NK-92 (cell line): ENCODE results near the gene BEAN1.
"Not testable (repeated sequence)": the region's sequence is repeated elsewhere in the genome, so short reads cannot be mapped to it uniquely, and the experiment has no call there.

Experiments
- DNase-seq: peaks from one replicate; lab custom pipeline; 2025; ENCODE audit not compliant: unreplicated experiment; lab: John Stamatoyannopoulos, UW

Gene BEAN1

DNA sequence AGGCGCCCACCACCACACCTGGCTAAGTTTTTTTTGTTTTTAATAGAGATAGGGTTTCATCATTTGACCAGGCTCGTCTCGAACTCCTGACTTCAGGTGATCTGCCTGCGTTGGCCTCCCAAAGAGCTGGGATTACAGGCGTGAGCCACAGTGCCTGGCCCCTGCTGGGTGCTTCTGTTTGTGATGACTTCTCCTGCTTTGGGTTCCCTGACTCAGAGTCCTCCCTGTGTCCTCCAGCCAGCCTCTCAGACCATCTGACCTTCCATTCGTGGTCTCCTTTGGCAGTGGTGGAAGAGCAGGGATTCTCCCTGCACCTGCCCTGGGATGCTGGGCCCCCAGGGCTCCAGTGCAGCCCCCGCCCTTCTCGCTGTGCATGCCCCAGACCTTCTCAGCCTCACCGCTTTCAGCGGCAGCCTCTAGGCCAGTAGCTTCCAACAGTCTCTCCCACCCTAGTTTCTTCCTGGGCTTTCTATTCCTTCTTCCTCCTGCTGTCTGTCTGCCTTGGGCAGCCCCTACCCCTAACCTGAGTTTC is 13.2 kb downstream of the BEAN1 start:
- DNase-seq = no peak

DNA sequence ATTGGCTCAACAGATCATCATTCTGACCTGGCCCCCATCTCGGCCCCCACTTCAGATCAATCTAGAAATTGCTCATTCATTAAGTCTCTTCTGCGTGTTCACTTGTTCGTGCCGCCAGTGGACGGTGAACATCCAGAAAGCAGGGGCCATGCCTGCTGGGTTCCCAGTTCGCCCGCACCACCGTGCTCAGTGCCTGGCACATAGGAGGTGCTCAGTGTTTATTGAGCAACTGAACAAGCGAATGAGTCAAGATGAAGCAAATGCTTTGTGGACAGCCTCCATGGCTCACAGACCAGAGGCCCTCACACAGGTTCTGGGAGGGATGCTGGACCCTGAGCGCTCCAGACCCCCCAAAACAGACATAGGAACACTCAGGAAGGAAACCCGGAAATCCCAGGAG is 13.9 kb downstream of the BEAN1 start:
- DNase-seq = no peak

DNA sequence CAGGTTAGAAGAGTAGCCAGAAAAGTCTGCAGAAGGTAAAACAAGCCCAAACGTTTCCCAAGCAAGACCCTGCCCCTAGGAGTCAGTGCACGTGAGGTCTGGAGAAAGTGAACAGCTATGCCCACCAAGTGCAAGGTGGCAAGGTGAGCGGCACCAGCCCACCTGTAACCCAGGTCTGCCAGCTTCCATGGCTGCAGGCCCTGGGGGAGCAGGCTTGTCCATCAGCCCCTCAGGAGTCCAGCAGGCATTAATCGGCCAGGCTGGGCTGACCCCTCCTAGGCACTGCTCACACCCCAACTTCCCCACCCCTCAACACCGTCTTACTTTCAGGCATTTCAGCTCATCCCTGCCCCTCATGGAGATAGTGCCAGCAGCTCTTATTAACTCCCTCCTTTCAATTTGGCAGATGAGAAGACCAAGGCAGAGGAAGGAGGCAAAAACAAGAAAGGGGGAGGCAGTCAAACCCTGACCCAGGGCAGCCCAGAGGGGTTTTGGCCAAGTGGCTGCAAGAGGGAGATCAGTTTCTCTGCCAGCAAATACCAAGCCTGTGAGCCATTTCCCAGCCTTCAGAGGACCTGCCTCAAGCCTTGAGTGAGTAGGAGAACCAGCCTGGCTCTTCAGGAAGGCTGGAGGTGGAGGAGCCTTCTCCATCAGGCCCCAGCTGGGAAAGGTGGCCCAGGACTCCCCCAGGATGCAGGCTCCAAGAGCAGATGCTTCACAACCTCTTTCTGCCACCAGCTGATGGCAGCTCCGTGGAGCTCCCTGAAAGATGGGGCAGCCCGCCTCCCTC is 14.7 kb downstream of the BEAN1 start:
- no peak for DNase-seq

DNA sequence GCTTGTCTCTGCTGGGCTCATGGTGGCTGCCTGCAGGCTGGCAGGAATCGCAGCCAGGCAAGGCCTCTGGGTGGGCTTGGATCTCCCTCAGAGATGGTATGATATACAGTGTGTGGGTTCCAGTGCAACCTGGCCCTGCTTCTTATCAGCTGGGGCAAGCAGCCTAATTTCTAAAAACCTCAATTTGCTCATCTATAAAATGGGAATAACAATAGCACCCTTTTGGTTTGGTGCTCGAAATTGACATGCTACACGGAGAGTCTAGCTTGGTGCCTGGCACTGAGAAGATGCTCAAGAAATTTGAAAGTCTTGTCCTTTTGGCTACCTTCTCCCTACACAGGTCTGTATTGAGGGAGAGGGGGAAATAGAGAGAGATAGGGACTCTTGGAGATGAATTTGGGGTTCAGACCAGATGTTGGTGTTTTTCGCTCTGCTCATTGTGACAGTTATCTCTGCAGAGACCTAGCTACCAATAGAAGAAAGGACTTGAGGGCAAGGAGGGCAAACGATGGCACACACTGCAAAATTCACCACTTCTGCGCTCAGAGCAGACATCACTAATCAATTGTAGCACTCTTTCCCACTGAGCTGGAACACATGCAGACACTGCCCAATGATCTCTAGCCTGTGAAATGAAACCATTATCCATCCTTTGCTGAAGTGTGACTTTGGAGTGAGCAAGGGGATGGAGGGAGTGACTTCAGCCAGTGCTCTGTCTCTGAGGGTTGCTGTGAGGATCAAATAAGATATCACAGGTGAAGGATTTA is 15.6 kb downstream of the BEAN1 start:
- no peak for DNase-seq

DNA sequence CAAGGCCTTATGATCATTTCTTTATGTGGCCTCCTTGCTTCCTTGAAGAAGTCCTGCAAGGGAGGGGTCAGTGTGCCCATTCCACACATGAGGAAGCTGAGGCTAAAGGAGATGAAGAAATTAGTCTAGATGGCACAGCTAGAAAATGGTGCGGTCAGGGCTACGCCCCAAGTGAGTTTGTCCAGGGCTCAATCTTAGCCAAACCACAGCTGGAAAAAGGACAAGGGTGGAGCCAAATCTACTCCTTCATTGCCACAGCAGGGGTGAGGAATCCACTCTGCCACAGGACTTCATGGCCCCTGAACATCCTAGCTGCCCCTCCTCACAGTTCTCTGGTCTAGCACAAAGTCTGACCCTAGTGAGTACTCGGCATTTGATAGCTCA is 16.2 kb downstream of the BEAN1 start:
- no peak for DNase-seq

DNA sequence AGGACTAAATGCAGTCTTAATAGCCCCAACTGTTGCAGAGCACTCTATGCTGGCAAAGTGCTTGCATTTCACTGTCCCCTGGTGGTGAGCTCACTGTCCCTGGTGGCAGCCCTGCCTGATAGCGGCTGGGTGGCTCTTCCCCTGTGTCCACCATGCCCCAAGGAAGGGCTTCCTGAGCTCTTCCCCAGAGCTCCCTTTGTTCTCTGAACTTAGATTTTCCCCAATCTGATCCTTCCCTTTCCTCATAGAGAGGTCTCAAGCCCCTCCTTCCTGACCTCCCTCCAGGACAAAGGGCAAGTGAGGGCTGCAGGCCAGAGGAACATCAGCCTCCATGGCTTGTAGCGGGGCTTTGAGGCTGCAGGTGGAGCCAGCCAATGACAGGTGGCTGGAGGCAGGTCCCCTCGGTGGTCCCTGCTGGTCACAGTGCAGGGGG is 17.0 kb downstream of the BEAN1 start:
- DNase-seq = no peak

GRCh38 chr16:66446737-66447136 is 19.6 kb downstream of the BEAN1 start:
- no peak for DNase-seq

DNA sequence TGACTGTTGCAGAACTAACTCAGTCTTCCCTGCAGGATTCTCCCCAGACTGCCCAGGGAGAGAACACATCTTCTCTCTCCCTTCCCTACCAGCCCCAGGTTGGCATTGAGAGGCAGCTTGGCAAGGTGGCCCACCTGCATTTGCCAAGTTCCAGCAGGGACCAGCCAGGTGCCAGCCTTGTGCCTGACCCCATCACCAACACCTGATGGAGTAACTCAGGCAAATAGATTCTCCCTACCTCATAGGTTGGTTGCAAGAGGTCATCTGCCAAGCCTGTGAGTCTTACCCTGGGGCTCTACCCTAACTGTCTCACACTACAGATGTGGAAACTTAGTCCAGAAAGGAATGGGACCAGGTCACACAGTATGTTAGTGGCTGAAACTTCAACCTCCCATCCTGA is 20.4 kb downstream of the BEAN1 start:
- no peak for DNase-seq

DNA sequence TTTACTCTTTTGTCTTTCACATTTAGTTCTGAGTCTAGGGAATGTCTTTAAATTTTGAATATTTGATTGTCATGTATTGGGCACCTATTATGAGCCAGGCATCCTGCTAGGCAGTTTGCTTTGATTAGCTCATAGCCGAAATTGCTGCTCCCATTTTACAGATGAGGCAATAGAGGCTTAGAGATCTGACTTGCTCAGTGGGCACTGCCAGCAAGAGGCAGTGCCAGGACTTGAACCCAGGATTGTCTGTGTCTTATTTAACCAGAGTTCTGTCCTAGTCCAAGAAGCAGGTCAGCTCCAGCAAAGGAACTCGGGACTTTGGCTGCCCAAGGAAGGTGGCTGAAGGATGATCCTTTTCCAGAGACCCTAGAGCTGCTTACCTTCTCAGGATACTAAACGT is 24.5 kb downstream of the BEAN1 start:
- DNase-seq = no peak

GRCh38 chr16:66453230-66453629 is 26.1 kb downstream of the BEAN1 start:
- not testable (repeated sequence) for DNase-seq

DNA sequence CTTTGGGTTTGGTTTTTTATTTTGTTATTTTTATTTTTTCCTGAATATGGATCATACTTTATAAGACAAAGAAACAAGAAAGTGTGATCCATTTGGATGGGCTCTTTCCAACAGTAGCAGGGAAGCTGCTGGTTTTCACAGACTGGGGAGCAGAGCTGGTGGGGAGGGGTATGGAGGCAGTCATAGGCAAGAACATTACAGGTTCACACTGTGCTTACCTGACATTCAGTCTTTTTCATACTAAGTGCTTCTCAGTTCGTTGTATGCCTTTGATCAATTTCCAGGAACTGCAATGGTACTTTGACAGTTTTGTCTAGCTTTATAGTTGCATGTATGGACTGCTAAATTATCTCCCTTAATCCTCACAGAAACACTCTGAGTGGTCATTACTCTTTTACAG is 27.7 kb downstream of the BEAN1 start:
- DNase-seq = no peak

GRCh38 chr16:66455970-66456369 is 28.9 kb downstream of the BEAN1 start:
- DNase-seq = no peak

- DNase-seq = no peak
Measured at GRCh38 chr16:66457888-66458287, 30.8 kb downstream of the BEAN1 start.

GRCh38 chr16:66458292-66458691 is 31.2 kb downstream of the BEAN1 start:
- no peak for DNase-seq

DNA sequence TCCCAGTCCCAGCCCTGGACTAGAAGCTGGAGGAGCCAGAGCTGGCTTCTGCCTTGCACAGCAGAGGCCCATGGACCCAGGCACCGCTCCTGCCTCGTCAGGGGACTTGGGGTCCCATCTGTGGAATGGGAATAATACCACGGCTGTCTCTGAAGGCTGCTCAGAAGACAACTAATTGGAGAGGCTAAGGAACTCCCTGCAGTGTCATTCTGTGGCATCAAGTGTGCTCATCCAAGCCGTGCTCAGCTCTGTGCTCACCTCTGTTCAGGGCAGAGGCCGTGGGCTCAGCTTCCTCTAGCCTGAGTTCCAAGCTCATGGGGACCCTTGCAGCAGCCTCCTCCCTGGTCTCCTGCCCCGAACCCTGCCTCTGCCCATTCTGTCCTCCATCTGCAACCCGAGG is 31.8 kb downstream of the BEAN1 start:
- DNase-seq = no peak

GRCh38 chr16:66459878-66460277 is 32.8 kb downstream of the BEAN1 start:
- no peak for DNase-seq

GRCh38 chr16:66460703-66461102 is 33.6 kb downstream of the BEAN1 start:
- DNase-seq = no peak

DNA sequence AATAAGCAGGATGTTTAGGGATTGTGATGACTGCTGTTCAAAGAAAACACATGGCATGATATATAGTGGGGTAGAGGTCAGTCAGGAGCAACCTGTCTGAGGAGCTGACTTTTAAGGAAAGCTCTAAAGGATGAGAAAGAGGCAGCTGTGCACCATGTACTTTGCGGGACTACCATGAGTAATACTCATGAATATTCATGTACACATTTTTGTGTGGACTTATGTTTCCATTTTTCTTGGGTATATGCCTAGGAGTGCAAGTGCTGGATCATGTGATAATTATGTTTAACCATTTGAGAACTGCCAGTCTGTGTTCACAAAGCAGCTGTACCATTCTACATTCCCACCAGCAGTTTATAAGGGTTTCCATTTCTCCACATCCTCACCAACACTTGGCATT is 35.8 kb downstream of the BEAN1 start:
- no peak for DNase-seq

- DNase-seq = not testable (repeated sequence)
Measured at GRCh38 chr16:66465946-66466345, 38.9 kb downstream of the BEAN1 start.

GRCh38 chr16:66466636-66467035 is 39.5 kb downstream of the BEAN1 start:
- DNase-seq = not testable (repeated sequence)

- no peak for DNase-seq
Measured at GRCh38 chr16:66467611-66468010, 40.5 kb downstream of the BEAN1 start.

- DNase-seq = no peak
Measured at GRCh38 chr16:66468321-66468965, 41.3 kb downstream of the BEAN1 start.
